ENCODE data around the gene MAP1LC3B2. TPM values are rescaled to one million over a fixed set of nuclear protein-coding genes. Genes with fewer than 3 reads are reported as not detected.

MAP1LC3B2 gene
- total and polyA plus RNA-seq, 2 donors from 2014 or later = 2.1 to 4.5 TPM

DNA sequence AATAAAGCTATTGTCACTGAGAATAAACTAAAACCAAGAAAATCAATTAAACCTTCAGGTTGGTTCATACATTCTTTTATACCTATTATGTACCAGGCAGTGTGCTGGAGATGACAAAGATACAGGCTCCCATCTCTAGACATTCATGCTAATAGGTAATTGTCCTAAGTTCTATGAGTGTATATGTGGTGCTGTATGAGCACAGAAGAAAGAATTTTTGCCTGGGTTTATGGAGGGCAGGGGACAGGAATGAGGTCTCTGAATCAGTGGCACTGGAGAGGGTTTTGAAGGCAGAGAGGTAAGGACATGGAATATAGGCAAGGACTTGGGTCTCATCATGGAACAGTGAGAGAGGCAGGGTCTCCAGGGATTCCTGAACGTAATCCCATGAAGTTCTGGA, 38.7 kb downstream of the MAP1LC3B2 start:
- Histone ChIP-seq H3K9me3 (ENCODE audit: control insufficient read depth in 2 of 3, insufficient read depth in 1 of 3, low read length in 3 of 3) (no peaks in the 10 kb centered on the region), H3K4me3 (ENCODE audit: low read length in 3 of 3) (no peak overlapping the region), H3K9ac (ENCODE audit: low read length in 3 of 3) (no peak overlapping the region), H3K27ac (ENCODE audit: low read depth in 2 of 2, low read length in 2 of 2) (no peak overlapping the region), H3K27me3 (ENCODE audit: control insufficient read depth, insufficient read depth, low read length) (no peaks in the 10 kb centered on the region), H3K36me3 (ENCODE audit: control insufficient read depth in 2 of 3, insufficient read depth in 3 of 3, low read length in 3 of 3) (no peaks in the 10 kb centered on the region), H3K4me1 (ENCODE audit: control insufficient read depth in 2 of 3, insufficient read depth in 2 of 3, low read depth in 1 of 3, low read length in 3 of 3) (peaks cover 5 to 8% (median 6%) of the 10 kb centered on the region in 3 donors)
- DNase-seq = no peak
- no peak for TF ChIP-seq CTCF (IDR thresholded peaks at IDR 0.05; ENCODE audit: borderline replicate concordance, extremely low read depth, insufficient read depth)
- FAIRE-seq = no peak
- intact Hi-C loops (cut with DNase I) = no loop called here

GRCh38 chr12:116598311-116599284, 39.4 kb downstream of the MAP1LC3B2 start:
- peak overlapping the region in 2 of 3 donors; percentile 21 to 74 for H3K9ac ChIP-seq (ENCODE audit: low read length in 3 of 3)
- H3K36me3 ChIP-seq (ENCODE audit: control insufficient read depth in 2 of 3, insufficient read depth in 3 of 3, low read length in 3 of 3) = no peaks in the 10 kb centered on the region
- H3K4me3 ChIP-seq (ENCODE audit: low read length in 3 of 3) = peak overlapping the region in 2 of 3 donors; percentile 51 to 62
- FAIRE-seq = no peak
- no peaks in the 10 kb centered on the region for H3K9me3 ChIP-seq (ENCODE audit: control insufficient read depth in 2 of 3, insufficient read depth in 1 of 3, low read length in 3 of 3)
- DNase-seq = peak in 1 of 5 donors; percentile 28
- TF ChIP-seq CTCF (IDR thresholded peaks at IDR 0.05; ENCODE audit: borderline replicate concordance, extremely low read depth, insufficient read depth) = no peak
- peak overlapping the region; percentile 69 to 81 for H3K27ac ChIP-seq (ENCODE audit: low read depth in 2 of 2, low read length in 2 of 2)
- intact Hi-C loops (cut with DNase I) = no loop called here
- peaks cover 5 to 7% (median 6%) of the 10 kb centered on the region in 3 donors for H3K4me1 ChIP-seq (ENCODE audit: control insufficient read depth in 2 of 3, insufficient read depth in 2 of 3, low read depth in 1 of 3, low read length in 3 of 3)
- H3K27me3 ChIP-seq (ENCODE audit: control insufficient read depth, insufficient read depth, low read length) = no peaks in the 10 kb centered on the region

DNA sequence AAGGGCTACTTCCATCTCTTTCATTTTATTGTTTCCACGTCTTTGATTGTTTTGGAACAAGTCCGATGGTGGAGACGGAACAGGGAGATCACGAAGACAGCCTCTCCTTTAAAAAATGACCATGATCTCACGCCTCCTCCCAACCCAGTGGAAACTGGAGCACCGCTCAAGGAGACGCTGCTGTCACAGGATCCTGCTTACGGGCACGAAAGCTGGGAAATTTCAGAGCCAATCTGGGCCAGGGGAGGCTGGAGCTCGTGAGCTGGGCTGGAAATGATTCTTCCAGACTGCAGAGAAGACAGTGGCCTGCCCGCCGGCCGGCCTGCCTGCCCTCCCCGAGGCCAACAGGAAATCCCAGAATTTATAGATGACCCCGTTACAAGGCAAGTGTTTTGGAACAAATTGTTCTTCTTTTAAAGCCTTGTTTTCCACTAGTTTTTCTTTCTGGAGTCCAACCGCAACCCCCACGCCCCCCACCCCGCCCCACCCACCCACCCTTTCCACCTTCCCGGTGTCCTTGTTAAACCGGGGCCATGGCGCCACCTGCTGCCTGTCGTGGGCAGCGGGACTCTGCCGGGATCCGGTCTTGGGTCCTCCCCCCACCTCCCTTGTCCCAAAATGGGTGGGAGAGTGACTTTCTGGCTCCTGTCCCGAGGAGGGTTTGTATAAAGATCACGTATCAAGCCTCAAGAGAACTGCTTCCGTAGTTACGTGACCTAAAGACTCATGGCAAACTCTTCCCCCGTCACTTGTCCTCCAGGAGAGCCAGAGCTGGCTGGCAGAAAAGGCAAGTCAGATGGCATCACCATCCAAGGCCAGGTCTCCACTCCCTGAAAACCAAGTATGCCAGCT, 40.3 kb downstream of the MAP1LC3B2 start:
- H3K9me3 ChIP-seq (ENCODE audit: control insufficient read depth in 2 of 3, insufficient read depth in 1 of 3, low read length in 3 of 3) = no peaks in the 10 kb centered on the region
- intact Hi-C loops (cut with DNase I) = loop anchor here (10.0 kb wide), 2 partner anchors 325 to 605 kb away; partner anchors contain the start of gene MED13L
- H3K4me1 ChIP-seq (ENCODE audit: control insufficient read depth in 2 of 3, insufficient read depth in 2 of 3, low read depth in 1 of 3, low read length in 3 of 3) = peaks cover 5 to 7% (median 6%) of the 10 kb centered on the region in 3 donors
- FAIRE-seq (no peak), DNase-seq (peak; percentile 79 to 93 (median 88))
- peak overlapping the region; percentile 9 to 74 (median 21) for H3K9ac ChIP-seq (ENCODE audit: low read length in 3 of 3)
- no peaks in the 10 kb centered on the region for H3K27me3 ChIP-seq (ENCODE audit: control insufficient read depth, insufficient read depth, low read length)
- no peaks in the 10 kb centered on the region for H3K36me3 ChIP-seq (ENCODE audit: control insufficient read depth in 2 of 3, insufficient read depth in 3 of 3, low read length in 3 of 3)
- peak overlapping the region; percentile 1 to 62 (median 51) for H3K4me3 ChIP-seq (ENCODE audit: low read length in 3 of 3)
- peak; percentile 59 for TF ChIP-seq CTCF (IDR thresholded peaks at IDR 0.05; ENCODE audit: borderline replicate concordance, extremely low read depth, insufficient read depth)
- H3K27ac ChIP-seq (ENCODE audit: low read depth in 2 of 2, low read length in 2 of 2) = peak overlapping the region; percentile 69 to 81

All from kidney (tissue), 14 donors.